ENCODE measurements around the gene MCRS1. TPM values are rescaled to one million over a fixed set of nuclear protein-coding genes. Genes with fewer than 3 reads are reported as not detected.
A peak's percentile ranks its signal among the peaks of the same experiment; 100 is the strongest.

The MCRS1 gene
- total and polyA plus RNA-seq, 10 of the 15 experiments (the other 5 are each of a cell fraction or from before 2014, with no cell fraction given) = 34.3 to 82.8 (median 57.6) TPM

GRCh38 chr12:49554266-49554665 lies 13.7 kb downstream of the MCRS1 start:
- SMC1A ChIA-PET (ENCODE audit: uncharacterized antibody, unreplicated experiment) = interaction anchor here (0.6 to 2.8 kb wide), 8 partner anchors 17 to 196 kb away, joined by 3 to 18 read pairs (median 3); partner anchors contain the start of gene PRPF40B

GRCh38 chr12:49553512-49554088 lies 14.3 kb downstream of the MCRS1 start:
- Histone ChIP-seq H3K4me2 (ENCODE audit: control insufficient read depth, insufficient read depth) (no peak overlapping the region), H3K4me1 (ENCODE audit: control insufficient read depth, insufficient read depth, low read length) (no peaks in the 10 kb centered on the region), H3K27me3 (replicated peaks in 1 of 2; ENCODE audit: control insufficient read depth in 2 of 2, insufficient read depth in 2 of 2, low read length in 1 of 2) (peaks cover 0 to 6% of the 10 kb centered on the region in 2 experiments; a peak in 2 of 4 replicates), H3K27ac (ENCODE audit: control insufficient read depth, insufficient read depth) (no peak overlapping the region), H3K9ac (ENCODE audit: control insufficient read depth, insufficient read depth, low read length) (no peak overlapping the region), H2AFZ (ENCODE audit: control insufficient read depth, low read depth, low read length) (no peak overlapping the region), H3K4me3 (no peak overlapping the region), H3K36me3 (ENCODE audit: control insufficient read depth in 2 of 2, insufficient read depth in 2 of 2, low read length in 1 of 2) (peaks cover 5 to 7% of the 10 kb centered on the region in 2 experiments), H3K9me3 (replicated peaks; ENCODE audit: control insufficient read depth, insufficient read depth, low read length) (no peaks in the 10 kb centered on the region), H3K79me2 (ENCODE audit: control insufficient read depth, insufficient read depth, low read length) (no peaks in the 10 kb centered on the region), H4K20me1 (ENCODE audit: control insufficient read depth, insufficient read depth) (no peaks in the 10 kb centered on the region)
- WGBS (ENCODE audit: insufficient coverage, insufficient replicate concordance, low lambda C conversion rate, missing lambda C conversion rate) = 50% methylated on average over 2 of the region's 2 CpGs
- POLR2A ChIA-PET = no interaction called here
- no TSS peak for BruUV-seq (replicated peaks)
- RAD21 ChIA-PET (ENCODE audit: unreplicated experiment) = interaction anchor here (1.0 to 3.0 kb wide), 7 partner anchors 12 to 195 kb away, joined by 3 to 25 read pairs (median 4); no protein-coding TSS in a partner anchor
- SMC1A ChIA-PET (ENCODE audit: uncharacterized antibody, unreplicated experiment) = interaction anchor here (0.7 to 2.8 kb wide), 8 partner anchors 17 to 195 kb away, joined by 3 to 18 read pairs (median 4); partner anchors contain the start of gene PRPF40B
- DNase-seq (ENCODE audit: low read depth, low spot score) = no peak
- peak; percentile 79 for ATAC-seq
- TF ChIP-seq RAD21 (IDR thresholded peaks at IDR 0.05; ENCODE audit: insufficient read depth, low read depth, low read length) = peak; percentile 73
- 0 out of 2 replicates have a peak, but pooled peaks have one; percentile 18 for TF ChIP-seq NR2F1 (conservative IDR thresholded peaks at IDR 0.05)
- no peak for TF ChIP-seq SRF (IDR thresholded peaks at IDR 0.05; ENCODE audit: low read depth in 2 of 2, low read length in 2 of 2)
- TF ChIP-seq SMC3 (IDR thresholded peaks at IDR 0.05; ENCODE audit: borderline replicate concordance, low read length) = peak; percentile 76
- peak; percentile 58; the same call in 1 of the 2 replicates for TF ChIP-seq HSF1 (IDR thresholded peaks at IDR 0.05; ENCODE audit: low read depth, low read length)
- TF ChIP-seq CTCF (IDR thresholded peaks at IDR 0.05 in 2 of 3, conservative IDR thresholded peaks at IDR 0.05 in 1 of 3; ENCODE audit: control insufficient read depth in 2 of 3, extremely low read depth in 1 of 3, insufficient read depth in 1 of 3, low read depth in 3 of 3, low read length in 3 of 3) = peak; percentile 57 to 89 (median 58); a peak in 5 of 6 replicates
- in situ Hi-C loops (cut with MboI) = no loop called here
- intact Hi-C loops (cut with micrococcal nuclease; ENCODE audit: unreplicated experiment) = no loop called here
- peak; percentile 62 for FAIRE-seq
- CTCF ChIA-PET = interaction anchor here (0.7 to 6.5 kb wide), 22 partner anchors 10 to 287 kb away, joined by 3 to 67 read pairs (median 4); partner anchors contain the start of gene PRPF40B

More at GRCh38 chr12:49554266-49554665, 13.7 kb downstream of the MCRS1 start:
- Histone ChIP-seq H3K27ac (ENCODE audit: control insufficient read depth, insufficient read depth) (no peak overlapping the region), H2AFZ (ENCODE audit: control insufficient read depth, low read depth, low read length) (no peak overlapping the region), H3K9ac (ENCODE audit: control insufficient read depth, insufficient read depth, low read length) (no peak overlapping the region), H3K4me3 (no peak overlapping the region), H3K27me3 (replicated peaks in 1 of 2; ENCODE audit: control insufficient read depth in 2 of 2, insufficient read depth in 2 of 2, low read length in 1 of 2) (peaks cover 0 to 2% of the 10 kb centered on the region in 2 experiments; a peak in 2 of 4 replicates), H4K20me1 (ENCODE audit: control insufficient read depth, insufficient read depth) (no peaks in the 10 kb centered on the region), H3K4me1 (ENCODE audit: control insufficient read depth, insufficient read depth, low read length) (no peaks in the 10 kb centered on the region), H3K4me2 (ENCODE audit: control insufficient read depth, insufficient read depth) (no peak overlapping the region), H3K79me2 (ENCODE audit: control insufficient read depth, insufficient read depth, low read length) (no peaks in the 10 kb centered on the region), H3K36me3 (ENCODE audit: control insufficient read depth in 2 of 2, insufficient read depth in 2 of 2, low read length in 1 of 2) (peaks cover 9 to 11% of the 10 kb centered on the region in 2 experiments), H3K9me3 (replicated peaks; ENCODE audit: control insufficient read depth, insufficient read depth, low read length) (no peaks in the 10 kb centered on the region)
- in situ Hi-C loops (cut with MboI) = no loop called here
- ChIA-PET POLR2A (no interaction called here), RAD21 (ENCODE audit: unreplicated experiment) (interaction anchor here (1.0 to 3.0 kb wide), 5 partner anchors 27 to 196 kb away, joined by 3 to 25 read pairs (median 4); no protein-coding TSS in a partner anchor), CTCF (interaction anchor here (0.8 to 6.5 kb wide), 19 partner anchors 10 to 287 kb away, joined by 3 to 67 read pairs (median 4); partner anchors contain the start of genes MCRS1 and PRPF40B)
- TF ChIP-seq POLR2A (IDR thresholded peaks at IDR 0.05; ENCODE audit: low read depth, low read length) (peak; percentile 35; the same call in 1 of the 2 replicates), TCF7 (IDR thresholded peaks at IDR 0.05; ENCODE audit: borderline replicate concordance) (no peak)
- ATAC-seq = no peak
- DNase-seq (ENCODE audit: low read depth, low spot score) = no peak
- intact Hi-C loops (cut with micrococcal nuclease; ENCODE audit: unreplicated experiment) = no loop called here
- WGBS (ENCODE audit: insufficient coverage, insufficient replicate concordance, low lambda C conversion rate, missing lambda C conversion rate) = 87% methylated on average over 15 of the region's 15 CpGs
- FAIRE-seq = no peak
- no TSS peak for BruUV-seq (replicated peaks)

Measured in GM12878 (cell line).